BE2C (cell line): ENCODE results near the gene VAMP1.
A peak's percentile ranks its signal among the peaks of the same experiment; 100 is the strongest.
"Not testable (repeated sequence)": the region's sequence is repeated elsewhere in the genome, so short reads cannot be mapped to it uniquely, and the experiment has no call there.

Experiments
- DNase-seq: peaks from one replicate; pipeline ENCODE4 v3.0.0-alpha.2; 2020
- H3K27me3 ChIP-seq: fragments of 250-450 bp; sonication (Bioruptor Pico); 2 replicates; pipeline ENCODE4 v1.5.1; 2020; ENCODE audit warnings: mild to moderate bottlenecking
- H3K36me3 ChIP-seq: fragments of 250-450 bp; sonication (Bioruptor Pico); 2 replicates; pipeline ENCODE4 v1.5.1; 2020; ENCODE audit warnings: mild to moderate bottlenecking
- H3K4me1 ChIP-seq: fragments of 250-450 bp; sonication (Bioruptor Pico); 2 replicates; pipeline ENCODE4 v1.5.1; 2020
- H3K4me3 ChIP-seq: 2 replicates; pipeline ENCODE4 v1.5.1; 2011; ENCODE audit warnings: low read depth, low read length
- H3K9me3 ChIP-seq: fragments of 250-450 bp; sonication (Bioruptor Pico); 2 replicates; pipeline ENCODE4 v1.5.1; 2020
- TF ChIP-seq, protein P1 (sequence below): IDR thresholded peaks from 2 replicates; pipeline ENCODE4 v1.5.1; 2012; ENCODE audit warnings: mild to moderate bottlenecking, low read depth, low read length

VAMP1 gene

DNA sequence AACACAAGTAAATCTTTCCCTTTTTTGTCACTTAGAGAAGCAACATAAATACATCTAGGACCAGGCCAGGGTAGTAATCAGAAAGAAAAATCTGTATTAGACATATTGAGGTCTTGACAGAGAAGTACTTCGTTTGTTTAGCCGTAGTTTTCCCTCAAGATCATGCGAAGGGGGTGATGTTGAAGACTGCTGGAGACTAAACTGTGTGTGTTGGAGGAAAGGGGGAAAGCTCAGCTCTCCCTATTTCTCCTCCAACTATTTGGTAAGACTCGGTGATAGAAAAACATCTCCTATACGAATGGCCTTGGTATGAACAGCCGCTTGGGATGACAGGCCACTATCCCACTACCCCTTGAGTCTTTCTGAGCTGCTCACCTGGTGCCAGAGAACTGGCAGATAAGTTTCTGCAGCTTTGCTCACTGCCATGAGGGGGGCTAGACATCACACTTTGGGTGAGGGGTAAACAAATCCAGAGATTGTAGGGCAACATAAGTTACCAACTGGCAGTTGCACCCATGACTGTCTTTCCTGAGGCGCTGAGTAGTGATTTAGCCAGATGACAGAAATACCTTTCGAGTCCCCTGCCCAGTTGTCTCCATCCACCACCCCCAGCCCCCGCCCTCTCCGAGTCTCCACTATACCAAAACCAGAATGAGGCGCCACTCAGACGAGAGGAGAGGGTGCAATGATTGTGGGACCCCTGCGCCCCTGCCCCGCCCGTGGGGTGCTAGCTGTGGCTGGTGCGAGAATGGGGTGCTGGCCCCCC is 685 bp downstream of the VAMP1 start:
- Histone ChIP-seq H3K9me3 (no peaks in the 10 kb centered on the region), H3K4me3 (peak overlapping the region; percentile 81), H3K27me3 (no peaks in the 10 kb centered on the region), H3K4me1 (peaks cover 4% of the 10 kb centered on the region; the same call in 1 of the 2 replicates), H3K36me3 (peaks cover 9% of the 10 kb centered on the region)
- no peak for DNase-seq
- TF ChIP-seq, protein P1, sequence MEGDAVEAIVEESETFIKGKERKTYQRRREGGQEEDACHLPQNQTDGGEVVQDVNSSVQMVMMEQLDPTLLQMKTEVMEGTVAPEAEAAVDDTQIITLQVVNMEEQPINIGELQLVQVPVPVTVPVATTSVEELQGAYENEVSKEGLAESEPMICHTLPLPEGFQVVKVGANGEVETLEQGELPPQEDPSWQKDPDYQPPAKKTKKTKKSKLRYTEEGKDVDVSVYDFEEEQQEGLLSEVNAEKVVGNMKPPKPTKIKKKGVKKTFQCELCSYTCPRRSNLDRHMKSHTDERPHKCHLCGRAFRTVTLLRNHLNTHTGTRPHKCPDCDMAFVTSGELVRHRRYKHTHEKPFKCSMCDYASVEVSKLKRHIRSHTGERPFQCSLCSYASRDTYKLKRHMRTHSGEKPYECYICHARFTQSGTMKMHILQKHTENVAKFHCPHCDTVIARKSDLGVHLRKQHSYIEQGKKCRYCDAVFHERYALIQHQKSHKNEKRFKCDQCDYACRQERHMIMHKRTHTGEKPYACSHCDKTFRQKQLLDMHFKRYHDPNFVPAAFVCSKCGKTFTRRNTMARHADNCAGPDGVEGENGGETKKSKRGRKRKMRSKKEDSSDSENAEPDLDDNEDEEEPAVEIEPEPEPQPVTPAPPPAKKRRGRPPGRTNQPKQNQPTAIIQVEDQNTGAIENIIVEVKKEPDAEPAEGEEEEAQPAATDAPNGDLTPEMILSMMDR, result no peak

DNA sequence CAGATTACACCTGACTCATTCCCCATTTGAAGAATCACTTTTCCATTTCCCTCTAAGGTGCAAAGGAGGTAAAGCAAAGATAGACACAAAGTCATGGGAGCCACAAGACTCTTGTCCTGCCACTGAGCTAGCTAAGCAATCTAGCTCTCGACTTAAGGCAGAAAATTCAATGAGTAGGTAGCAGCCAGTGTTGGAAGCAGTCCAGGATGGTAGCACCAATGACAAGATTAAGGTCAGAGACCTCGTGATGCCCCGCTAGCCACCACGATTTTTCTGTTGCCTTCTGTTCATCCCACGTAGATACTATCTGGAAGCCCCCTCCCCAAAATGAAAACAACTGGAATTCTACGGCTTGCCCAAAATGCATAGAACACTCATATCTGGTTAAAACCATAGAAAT is 1.4 kb downstream of the VAMP1 start:
- Histone ChIP-seq H3K4me3 (no peak overlapping the region), H3K36me3 (peaks cover 16% of the 10 kb centered on the region), H3K4me1 (peaks cover 4% of the 10 kb centered on the region; the same call in 1 of the 2 replicates), H3K9me3 (no peaks in the 10 kb centered on the region), H3K27me3 (no peaks in the 10 kb centered on the region)
- TF ChIP-seq, protein P1, result no peak
- DNase-seq, result no peak

DNA sequence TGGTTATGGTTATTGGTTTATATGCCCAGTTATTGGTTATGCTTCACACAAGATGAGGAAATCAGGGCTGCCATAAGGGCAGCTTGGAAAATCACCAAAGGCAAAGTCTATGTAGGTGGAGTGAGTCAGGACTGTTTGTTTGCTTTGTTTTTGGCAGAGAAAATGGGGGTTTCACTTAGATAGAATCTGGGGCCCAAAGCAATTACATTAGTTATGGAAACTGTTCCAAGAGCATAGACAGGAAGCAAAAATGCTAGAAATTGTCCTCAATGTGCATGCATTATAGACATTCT is 2.2 kb downstream of the VAMP1 start:
- TF ChIP-seq, protein P1, result no peak
- Histone ChIP-seq H3K9me3 (no peaks in the 10 kb centered on the region), H3K4me3 (no peak overlapping the region), H3K27me3 (no peaks in the 10 kb centered on the region), H3K4me1 (peaks cover 4% of the 10 kb centered on the region; the same call in 1 of the 2 replicates), H3K36me3 (peaks cover 22% of the 10 kb centered on the region)
- no peak for DNase-seq

DNA sequence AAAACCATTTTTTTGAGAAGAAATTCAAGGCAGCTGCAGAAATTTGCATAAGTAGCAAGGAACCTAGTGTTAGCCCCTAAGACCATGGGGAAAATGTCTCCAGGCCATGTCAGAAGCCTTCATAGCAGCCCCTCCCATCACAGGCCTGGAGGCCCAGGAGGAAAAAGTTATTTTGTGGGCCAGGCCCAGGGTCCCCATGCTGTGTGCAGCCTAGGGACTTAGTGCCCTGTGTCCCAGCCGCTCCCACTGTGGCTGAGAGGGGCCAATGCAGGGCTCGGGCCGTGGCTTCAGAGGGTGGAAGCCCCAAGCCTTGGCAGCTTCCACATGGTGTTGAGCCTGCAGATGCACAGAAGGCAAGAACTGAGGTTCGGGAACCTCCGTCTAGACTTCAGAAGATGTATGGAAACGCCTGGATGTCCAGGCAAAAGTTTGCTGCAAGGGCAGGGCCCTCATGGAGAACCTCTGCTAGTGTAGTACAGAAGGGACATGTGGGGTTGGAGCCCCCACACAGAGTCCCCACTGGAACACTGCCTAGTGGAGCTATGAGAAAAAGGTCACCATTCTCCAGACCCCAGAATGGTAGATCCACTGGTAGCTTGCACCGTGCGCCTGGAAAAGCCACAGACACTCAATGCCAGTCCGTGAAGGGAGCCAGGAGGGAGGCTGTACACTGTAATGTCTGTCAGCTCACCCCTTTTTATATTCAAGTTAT is 2.8 kb downstream of the VAMP1 start:
- H3K27me3 ChIP-seq, H3K4me1 ChIP-seq, H3K9me3 ChIP-seq, DNase-seq, H3K4me3 ChIP-seq: not testable (repeated sequence)
- peaks cover 25% of the 10 kb centered on the region for H3K36me3 ChIP-seq

DNA sequence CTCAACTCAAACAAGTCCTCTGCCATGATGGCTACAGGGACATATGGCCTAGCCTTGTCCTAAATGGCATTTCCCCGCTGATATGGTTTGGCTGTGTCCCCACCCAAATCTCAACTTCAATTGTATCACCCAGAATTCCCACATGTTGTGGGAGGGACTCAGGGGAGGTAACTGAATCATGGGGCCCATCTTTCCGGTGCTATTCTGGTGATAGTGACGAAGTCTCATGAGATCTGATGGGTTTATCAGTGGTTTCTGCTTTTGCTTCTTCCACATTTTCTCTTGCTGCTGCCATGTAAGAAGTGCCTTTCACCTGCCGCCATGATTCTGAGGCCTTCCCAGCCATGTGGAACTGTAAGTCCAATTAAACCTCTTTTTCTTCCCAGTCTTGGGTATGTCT is 3.7 kb downstream of the VAMP1 start:
- not testable (repeated sequence) for H3K4me3 ChIP-seq, H3K9me3 ChIP-seq, H3K4me1 ChIP-seq, DNase-seq, H3K27me3 ChIP-seq
- peaks cover 35% of the 10 kb centered on the region for H3K36me3 ChIP-seq

DNA sequence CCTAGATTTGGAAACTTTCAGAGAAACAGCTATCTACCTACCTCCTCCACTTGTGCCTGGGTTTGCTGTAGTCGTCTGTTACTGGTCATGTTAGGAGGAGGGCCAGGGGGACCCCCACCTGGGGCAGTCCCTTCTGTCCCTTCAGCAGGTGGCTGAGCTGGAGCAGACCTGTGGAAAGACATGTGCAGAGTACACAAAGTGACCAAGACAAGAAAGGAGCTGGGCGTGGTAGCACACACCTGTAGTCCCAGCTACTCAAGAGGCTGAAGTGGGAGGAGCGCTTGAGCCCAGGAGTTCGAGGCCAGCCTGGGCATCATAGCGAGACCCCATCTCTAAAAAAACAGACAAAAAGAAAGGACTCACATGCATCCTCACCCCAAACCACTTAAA is 4.3 kb downstream of the VAMP1 start:
- H3K9me3 ChIP-seq, result no peaks in the 10 kb centered on the region
- TF ChIP-seq, protein P1, result no peak
- no peak for DNase-seq
- H3K4me1 ChIP-seq, result peaks cover 4% of the 10 kb centered on the region; the same call in 1 of the 2 replicates
- H3K4me3 ChIP-seq, result no peak overlapping the region
- no peaks in the 10 kb centered on the region for H3K27me3 ChIP-seq
- H3K36me3 ChIP-seq, result peaks cover 37% of the 10 kb centered on the region

DNA sequence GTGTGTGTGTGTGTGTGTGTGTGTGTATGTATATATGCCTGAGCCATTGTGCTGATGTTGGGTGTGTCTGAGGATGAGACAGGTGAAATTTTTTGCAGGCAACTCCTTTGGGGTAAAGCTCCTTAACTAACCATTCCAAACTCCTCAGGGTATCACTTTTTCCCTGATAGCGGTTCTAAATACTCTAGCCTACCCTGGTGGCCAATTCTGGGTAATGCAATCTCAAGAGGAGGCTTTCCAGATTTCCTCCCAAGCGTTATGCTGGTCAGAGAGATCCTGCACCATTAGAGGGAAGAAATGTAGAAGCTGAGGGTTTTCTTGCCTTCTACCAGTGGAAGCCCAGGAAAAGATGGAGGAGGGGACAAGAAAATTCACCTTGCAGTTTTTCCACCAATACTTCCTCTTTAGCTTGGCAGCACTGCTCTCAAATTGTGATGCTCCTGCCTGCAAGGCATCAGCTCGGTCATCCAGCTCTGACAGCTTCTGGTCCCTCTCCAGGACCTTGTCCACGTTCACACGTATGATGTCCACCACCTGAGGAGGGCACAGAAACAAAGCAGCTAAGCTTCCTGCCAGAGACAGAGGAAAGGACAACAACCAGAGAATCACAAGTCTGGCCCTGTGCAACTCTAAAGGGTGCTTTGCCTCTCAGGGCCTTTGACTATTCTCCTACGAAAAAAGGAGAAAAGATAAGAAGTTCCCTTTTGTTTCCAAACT is 4.9 kb downstream of the VAMP1 start:
- Histone ChIP-seq H3K27me3 (no peaks in the 10 kb centered on the region), H3K4me1 (peaks cover 4% of the 10 kb centered on the region; the same call in 1 of the 2 replicates), H3K36me3 (peaks cover 37% of the 10 kb centered on the region), H3K9me3 (no peaks in the 10 kb centered on the region), H3K4me3 (no peak overlapping the region)
- peak; percentile 61 for DNase-seq
- TF ChIP-seq, protein P1, result peak; percentile 97
